HepG2 (cell line): ENCODE measurements around the gene MRPL51.

Experiments used
- CC2D1A ChIP-seq: sonication (generic); formaldehyde crosslinking; IDR thresholded peaks from 2 replicates; pipeline ENCODE4 v1.8.1; 2023; ENCODE audit warnings: mild to moderate bottlenecking, missing genetic modification reagents
- FOXM1 ChIP-seq: sonication (generic); formaldehyde crosslinking; IDR thresholded peaks from 2 replicates; pipeline ENCODE4 v1.5.0; 2020; ENCODE audit warnings: missing genetic modification reagents
- HNRNPL ChIP-seq: fragments of 200-400 bp; formaldehyde crosslinking; IDR thresholded peaks from 2 replicates; pipeline ENCODE4 v1.6.1; 2017; ENCODE audit warnings: mild to moderate bottlenecking, low read depth, low read length
- KLF9 ChIP-seq: IDR thresholded peaks from 2 replicates; pipeline ENCODE4 v1.6.1; 2016; ENCODE audit warnings: low read depth
- MAX ChIP-seq: IDR thresholded peaks from 2 replicates; pipeline ENCODE4 v1.6.1; 2012; ENCODE audit warnings: inconsistent platforms
- SUZ12 ChIP-seq: fragments of 150-350 bp; IDR thresholded peaks from 2 replicates; pipeline ENCODE4 v1.6.1; 2014; ENCODE audit warnings: low read depth, low read length
- ZNF224 ChIP-seq: sonication (generic); formaldehyde crosslinking; IDR thresholded peaks from 2 replicates; pipeline ENCODE4 v1.5.0; 2020; ENCODE audit warnings: mild to moderate bottlenecking, missing genetic modification reagents
- TF ChIP-seq, protein P1 (sequence below): sonication (generic); formaldehyde crosslinking; IDR thresholded peaks from 2 replicates; pipeline ENCODE4 v1.5.0; 2020; ENCODE audit warnings: mild to moderate bottlenecking, missing genetic modification reagents, moderate library complexity
- TF ChIP-seq, protein P2 (sequence below): sonication (generic); formaldehyde crosslinking; IDR thresholded peaks from 2 replicates; pipeline ENCODE4 v1.9.0; 2022; ENCODE audit warnings: missing genetic modification reagents, mild to moderate bottlenecking, borderline replicate concordance

DNA sequence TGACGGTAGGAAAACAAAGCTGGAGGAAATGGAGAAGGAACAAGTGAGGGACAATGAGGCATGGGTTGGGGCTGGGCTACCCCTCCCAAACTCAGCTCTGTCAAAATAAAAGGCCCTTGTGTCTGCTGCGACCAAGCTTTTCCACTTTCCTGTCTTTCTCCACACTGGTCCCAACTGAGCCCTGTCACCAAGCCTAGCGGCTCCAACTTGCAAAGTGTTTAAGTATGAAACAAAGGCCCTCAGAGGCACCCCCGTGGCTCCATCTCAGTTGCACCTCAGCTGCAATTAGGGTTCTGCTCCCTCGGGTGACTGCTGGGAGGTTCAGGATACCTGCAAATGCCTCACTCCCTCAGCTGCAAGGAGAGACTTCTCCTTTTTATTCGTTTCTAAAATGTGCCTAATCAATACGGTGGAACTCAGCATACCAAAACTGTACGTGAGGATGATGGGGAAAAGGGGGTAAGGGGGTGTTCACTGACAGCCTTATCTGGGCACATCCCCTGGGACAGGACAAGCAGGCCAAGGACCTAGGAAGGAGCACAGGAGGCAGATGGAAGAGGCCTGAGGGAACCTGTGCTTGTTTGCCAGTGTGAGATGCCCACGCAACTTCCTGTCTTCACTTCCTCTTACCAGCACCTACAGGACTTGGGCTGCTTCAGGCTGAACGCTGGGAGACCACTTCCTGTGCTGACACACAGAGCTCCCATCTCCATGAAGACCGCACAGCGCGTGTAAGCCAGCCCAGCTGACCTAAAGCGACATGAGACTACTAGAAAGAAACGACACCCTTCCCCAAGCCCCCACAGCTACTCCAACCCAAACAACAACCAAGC, 31.4 kb downstream of the MRPL51 start:
- TF ChIP-seq ZNF224 (CRISPR knock-in tag): no peak
- TF ChIP-seq, protein P1, sequence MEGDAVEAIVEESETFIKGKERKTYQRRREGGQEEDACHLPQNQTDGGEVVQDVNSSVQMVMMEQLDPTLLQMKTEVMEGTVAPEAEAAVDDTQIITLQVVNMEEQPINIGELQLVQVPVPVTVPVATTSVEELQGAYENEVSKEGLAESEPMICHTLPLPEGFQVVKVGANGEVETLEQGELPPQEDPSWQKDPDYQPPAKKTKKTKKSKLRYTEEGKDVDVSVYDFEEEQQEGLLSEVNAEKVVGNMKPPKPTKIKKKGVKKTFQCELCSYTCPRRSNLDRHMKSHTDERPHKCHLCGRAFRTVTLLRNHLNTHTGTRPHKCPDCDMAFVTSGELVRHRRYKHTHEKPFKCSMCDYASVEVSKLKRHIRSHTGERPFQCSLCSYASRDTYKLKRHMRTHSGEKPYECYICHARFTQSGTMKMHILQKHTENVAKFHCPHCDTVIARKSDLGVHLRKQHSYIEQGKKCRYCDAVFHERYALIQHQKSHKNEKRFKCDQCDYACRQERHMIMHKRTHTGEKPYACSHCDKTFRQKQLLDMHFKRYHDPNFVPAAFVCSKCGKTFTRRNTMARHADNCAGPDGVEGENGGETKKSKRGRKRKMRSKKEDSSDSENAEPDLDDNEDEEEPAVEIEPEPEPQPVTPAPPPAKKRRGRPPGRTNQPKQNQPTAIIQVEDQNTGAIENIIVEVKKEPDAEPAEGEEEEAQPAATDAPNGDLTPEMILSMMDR (CRISPR knock-in tag): no peak
- TF ChIP-seq MAX: no peak
- TF ChIP-seq CC2D1A (CRISPR knock-in tag): no peak
- TF ChIP-seq SUZ12: no peak
- TF ChIP-seq KLF9: no peak
- no peak for TF ChIP-seq HNRNPL
- no peak for TF ChIP-seq FOXM1 (CRISPR knock-in tag)
- TF ChIP-seq, protein P2, sequence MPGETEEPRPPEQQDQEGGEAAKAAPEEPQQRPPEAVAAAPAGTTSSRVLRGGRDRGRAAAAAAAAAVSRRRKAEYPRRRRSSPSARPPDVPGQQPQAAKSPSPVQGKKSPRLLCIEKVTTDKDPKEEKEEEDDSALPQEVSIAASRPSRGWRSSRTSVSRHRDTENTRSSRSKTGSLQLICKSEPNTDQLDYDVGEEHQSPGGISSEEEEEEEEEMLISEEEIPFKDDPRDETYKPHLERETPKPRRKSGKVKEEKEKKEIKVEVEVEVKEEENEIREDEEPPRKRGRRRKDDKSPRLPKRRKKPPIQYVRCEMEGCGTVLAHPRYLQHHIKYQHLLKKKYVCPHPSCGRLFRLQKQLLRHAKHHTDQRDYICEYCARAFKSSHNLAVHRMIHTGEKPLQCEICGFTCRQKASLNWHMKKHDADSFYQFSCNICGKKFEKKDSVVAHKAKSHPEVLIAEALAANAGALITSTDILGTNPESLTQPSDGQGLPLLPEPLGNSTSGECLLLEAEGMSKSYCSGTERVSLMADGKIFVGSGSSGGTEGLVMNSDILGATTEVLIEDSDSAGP (CRISPR knock-in tag): no peak
